Duodenal mucosa (tissue), 2 donors: ENCODE data around the gene KIF1A.

Source experiments
- H3K27ac ChIP-seq: one replicate; pipeline ENCODE4 v1.7.0; 2013; ENCODE audit warnings: low read depth, low read length
- H3K27me3 ChIP-seq, 2 donors: one replicate each; pipeline ENCODE4 v1.7.0; 2013; ENCODE audit warnings: low read length in 2 of 2, control low read depth in 1 of 2; ENCODE audit not compliant: insufficient read depth in 2 of 2, control insufficient read depth in 1 of 2
- H3K36me3 ChIP-seq, 2 donors: one replicate each; pipeline ENCODE4 v1.7.0; 2013; ENCODE audit warnings: low read length in 2 of 2, control low read depth in 1 of 2; ENCODE audit not compliant: insufficient read depth in 2 of 2, control insufficient read depth in 1 of 2
- H3K4me1 ChIP-seq, 2 donors: one replicate each; pipeline ENCODE4 v1.7.0; 2013; ENCODE audit warnings: low read length in 2 of 2, control low read depth in 1 of 2; ENCODE audit not compliant: insufficient read depth in 2 of 2, control insufficient read depth in 1 of 2
- H3K4me3 ChIP-seq, 2 donors: one replicate each; pipeline ENCODE4 v1.7.0; 2013; ENCODE audit warnings: low read length in 2 of 2, low read depth in 1 of 2
- H3K9ac ChIP-seq, 2 donors: one replicate each; pipeline ENCODE4 v1.7.0; 2013; ENCODE audit warnings: low read length in 2 of 2, low read depth in 1 of 2
- H3K9me3 ChIP-seq, 2 donors: one replicate each; pipeline ENCODE4 v1.7.0; 2013; ENCODE audit warnings: low read length in 2 of 2, control low read depth in 1 of 2; ENCODE audit not compliant: control insufficient read depth in 1 of 2

Gene KIF1A

DNA sequence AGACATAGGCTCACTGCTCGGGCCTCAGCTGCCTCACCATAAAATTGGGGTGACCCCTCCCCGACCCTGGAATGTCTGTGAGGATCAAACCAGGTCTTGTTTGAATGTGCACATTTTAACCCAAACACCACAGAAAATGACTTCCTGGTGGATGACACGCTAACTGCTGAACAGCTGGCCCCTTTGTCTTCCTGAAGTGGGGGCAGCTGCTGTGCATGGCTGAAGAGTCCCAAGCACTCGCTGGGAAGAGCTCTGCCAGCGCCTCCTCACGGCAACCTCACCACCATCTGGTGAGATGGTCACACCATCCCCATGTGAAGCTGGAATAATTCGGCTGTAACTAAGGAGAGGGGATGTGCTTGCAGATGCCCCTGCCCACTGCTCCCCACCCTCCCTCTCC lies 94.3 kb downstream of the KIF1A start:
- Histone ChIP-seq H3K27me3 (peaks cover 0 to 1% of the 10 kb centered on the region in 2 donors), H3K9me3 (no peaks in the 10 kb centered on the region), H3K9ac (no peak overlapping the region), H3K36me3 (no peaks in the 10 kb centered on the region), H3K4me3 (no peak overlapping the region), H3K4me1 (no peaks in the 10 kb centered on the region), H3K27ac (no peak overlapping the region)

DNA sequence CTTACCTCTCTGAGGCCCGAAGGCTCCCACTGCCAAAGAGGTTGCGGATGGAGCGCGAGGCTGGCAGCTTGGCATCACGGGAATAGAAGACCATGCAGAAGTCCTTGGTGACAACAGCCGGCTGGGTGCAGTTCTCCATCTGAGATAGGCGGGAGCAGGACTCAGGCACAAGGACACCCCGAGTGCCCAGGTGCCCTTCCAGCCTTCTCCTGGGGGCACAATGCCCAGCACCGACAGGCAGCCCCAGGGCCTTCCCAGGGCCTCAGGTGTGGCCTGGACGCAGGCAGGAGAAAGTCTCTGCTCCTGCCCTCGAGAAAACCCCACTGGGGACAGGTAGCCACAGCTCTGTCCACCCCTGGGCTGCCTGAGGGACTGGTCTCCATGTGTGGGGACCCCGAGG lies 94.8 kb downstream of the KIF1A start:
- no peaks in the 10 kb centered on the region for H3K9me3 ChIP-seq
- H3K27ac ChIP-seq, result no peak overlapping the region
- H3K36me3 ChIP-seq, result no peaks in the 10 kb centered on the region
- no peaks in the 10 kb centered on the region for H3K27me3 ChIP-seq
- no peak overlapping the region for H3K9ac ChIP-seq
- no peaks in the 10 kb centered on the region for H3K4me1 ChIP-seq
- no peak overlapping the region for H3K4me3 ChIP-seq

DNA sequence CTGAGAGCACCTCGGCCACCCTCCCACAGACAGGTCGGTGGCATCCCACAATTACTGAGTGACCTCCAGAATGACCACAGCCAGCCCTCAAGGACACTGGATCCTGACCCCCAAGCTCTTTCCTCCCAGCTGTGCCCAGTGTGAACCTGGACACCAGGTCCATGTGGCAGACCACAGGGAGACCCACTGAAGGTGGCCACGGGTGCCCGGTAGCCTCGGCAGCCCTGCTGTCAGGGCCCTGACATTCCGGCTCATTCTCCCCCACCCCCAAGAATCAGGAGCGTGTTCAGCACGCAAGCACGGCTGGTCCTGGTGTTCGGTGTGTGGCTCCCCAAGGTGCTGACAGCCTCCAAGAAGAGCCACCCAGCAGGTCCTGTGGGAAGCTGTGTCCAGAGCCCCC lies 95.6 kb downstream of the KIF1A start:
- H3K27ac ChIP-seq, result no peak overlapping the region

DNA sequence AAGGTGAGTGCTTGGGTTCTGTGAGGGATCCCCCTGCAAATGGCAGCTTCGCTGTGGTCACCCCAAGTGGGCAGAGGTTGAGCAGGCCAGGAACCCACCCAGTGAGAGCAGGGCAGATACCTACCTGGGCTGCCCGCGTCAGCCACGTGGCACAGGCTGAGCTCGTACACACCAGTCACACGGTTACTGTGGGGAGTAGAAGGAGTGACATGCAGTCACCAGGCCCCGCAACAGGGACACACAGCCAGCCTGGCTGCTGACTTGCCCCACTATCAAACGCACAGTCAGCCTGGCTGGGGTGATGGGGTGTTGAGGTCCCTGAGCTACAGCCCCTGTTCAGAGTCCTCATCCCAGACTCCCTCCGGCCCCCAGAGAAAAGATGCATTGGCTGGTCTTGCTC lies 96.2 kb downstream of the KIF1A start:
- Histone ChIP-seq H3K27ac (no peak overlapping the region), H3K9me3 (no peaks in the 10 kb centered on the region), H3K27me3 (no peaks in the 10 kb centered on the region), H3K4me3 (no peak overlapping the region), H3K36me3 (no peaks in the 10 kb centered on the region), H3K4me1 (no peaks in the 10 kb centered on the region), H3K9ac (no peak overlapping the region)

More for the DNA sequence above, 95.6 kb downstream of the KIF1A start:
- Histone ChIP-seq H3K36me3 (no peaks in the 10 kb centered on the region), H3K9ac (no peak overlapping the region), H3K4me3 (no peak overlapping the region), H3K9me3 (no peaks in the 10 kb centered on the region), H3K4me1 (no peaks in the 10 kb centered on the region), H3K27me3 (no peaks in the 10 kb centered on the region)

DNA sequence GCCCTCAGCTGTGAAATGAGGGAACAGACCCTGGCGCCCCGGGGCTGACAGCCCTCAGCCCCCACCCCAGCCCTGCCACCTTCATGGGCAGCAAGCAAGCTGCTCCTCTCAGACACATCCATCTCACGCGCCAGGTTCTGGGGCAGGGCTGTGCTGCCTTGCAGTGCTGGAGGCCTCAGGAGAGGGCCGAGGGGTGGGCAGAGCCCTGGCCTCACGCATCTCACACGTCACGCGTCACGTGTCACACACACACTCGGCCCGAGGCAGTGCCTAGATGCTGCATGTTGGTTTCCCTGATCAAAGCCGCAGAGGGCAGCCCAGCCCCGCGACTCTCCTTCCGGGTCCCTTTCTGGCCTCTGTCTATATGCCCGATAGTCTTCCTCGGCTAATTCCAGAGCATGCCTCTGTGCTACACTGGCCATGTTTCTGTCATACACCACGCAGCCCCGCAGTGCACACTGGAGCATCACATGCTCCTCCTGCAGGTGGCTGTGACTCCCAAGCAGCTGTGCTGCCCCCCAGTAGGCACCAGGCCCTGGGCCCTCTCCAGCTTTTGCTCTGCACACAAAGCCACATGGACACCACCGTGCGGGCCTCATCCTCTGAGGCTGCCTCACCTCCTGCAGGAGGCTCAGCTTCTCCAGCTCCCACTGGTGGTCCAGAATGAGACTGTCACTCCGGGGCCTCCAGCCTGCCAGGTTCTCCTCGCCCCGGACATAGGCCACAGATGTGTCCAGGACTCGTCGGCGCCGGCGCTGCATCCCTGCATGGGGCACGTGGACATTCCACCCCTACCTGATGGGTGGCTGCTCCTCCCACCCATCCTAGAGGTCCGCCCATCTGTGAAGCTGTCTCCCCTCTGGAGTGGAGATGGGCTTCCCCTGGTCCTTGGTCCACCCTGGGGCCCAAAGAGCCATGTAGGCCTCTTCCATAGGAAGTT lies 97.0 kb downstream of the KIF1A start:
- H3K36me3 ChIP-seq, result no peaks in the 10 kb centered on the region
- no peaks in the 10 kb centered on the region for H3K4me1 ChIP-seq
- no peak overlapping the region for H3K27ac ChIP-seq

DNA sequence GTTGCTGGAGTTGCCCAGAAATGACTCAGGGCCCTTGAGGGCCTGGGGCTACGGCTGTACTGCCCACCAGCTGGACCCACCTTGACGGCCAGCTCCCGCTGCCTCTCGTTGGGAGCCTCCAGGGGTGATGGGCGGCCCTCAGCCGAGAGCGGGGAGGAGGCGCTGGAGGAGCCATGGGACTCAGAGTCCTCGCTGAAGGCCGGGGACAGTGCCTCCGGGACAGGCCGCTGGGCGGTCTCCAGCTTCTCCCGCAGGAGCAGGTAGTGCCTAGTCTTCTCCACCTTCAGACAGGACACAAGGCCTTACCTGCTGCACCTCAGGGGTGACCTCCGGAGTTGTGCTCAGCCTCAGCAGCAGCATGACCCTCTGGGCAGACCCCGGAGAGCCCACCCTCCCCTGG lies 97.6 kb downstream of the KIF1A start:
- Histone ChIP-seq H3K9me3 (no peaks in the 10 kb centered on the region), H3K9ac (no peak overlapping the region), H3K36me3 (no peaks in the 10 kb centered on the region), H3K27ac (no peak overlapping the region), H3K27me3 (no peaks in the 10 kb centered on the region), H3K4me3 (no peak overlapping the region), H3K4me1 (no peaks in the 10 kb centered on the region)

More for the DNA sequence above, 97.0 kb downstream of the KIF1A start:
- no peak overlapping the region for H3K9ac ChIP-seq
- no peaks in the 10 kb centered on the region for H3K27me3 ChIP-seq
- no peak overlapping the region for H3K4me3 ChIP-seq
- H3K9me3 ChIP-seq, result no peaks in the 10 kb centered on the region

DNA sequence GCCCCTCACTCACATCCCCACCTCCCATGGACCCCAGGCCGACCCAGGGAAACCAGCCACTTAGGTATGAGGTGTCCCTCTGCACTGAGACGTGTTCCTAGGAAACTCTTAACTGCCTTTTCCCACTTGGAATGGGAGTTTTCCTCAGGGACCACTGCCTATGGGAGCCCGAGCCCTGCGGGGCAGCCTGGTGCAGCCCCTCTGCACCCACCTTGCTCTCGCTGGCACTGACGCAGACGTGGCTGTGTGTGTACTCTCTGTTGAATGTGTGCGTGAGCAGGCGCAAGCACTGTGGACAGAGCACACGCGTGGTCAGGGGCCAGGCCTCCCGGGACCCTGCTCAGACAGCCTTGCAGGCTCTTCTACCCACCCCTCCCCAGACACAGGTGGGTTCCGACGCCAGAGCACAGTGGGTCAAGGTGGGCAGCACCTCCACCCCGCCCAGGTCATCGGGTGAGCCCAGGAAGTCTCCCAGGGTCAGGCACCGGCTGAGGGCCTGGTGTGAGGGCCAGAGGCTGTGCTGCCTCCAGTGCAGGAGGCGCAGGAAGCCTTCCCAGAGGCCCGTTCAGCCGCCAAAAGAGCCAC lies 98.3 kb downstream of the KIF1A start:
- Histone ChIP-seq H3K4me1 (no peaks in the 10 kb centered on the region), H3K4me3 (no peak overlapping the region), H3K36me3 (no peaks in the 10 kb centered on the region), H3K9ac (no peak overlapping the region), H3K27me3 (no peaks in the 10 kb centered on the region), H3K9me3 (no peaks in the 10 kb centered on the region), H3K27ac (no peak overlapping the region)

DNA sequence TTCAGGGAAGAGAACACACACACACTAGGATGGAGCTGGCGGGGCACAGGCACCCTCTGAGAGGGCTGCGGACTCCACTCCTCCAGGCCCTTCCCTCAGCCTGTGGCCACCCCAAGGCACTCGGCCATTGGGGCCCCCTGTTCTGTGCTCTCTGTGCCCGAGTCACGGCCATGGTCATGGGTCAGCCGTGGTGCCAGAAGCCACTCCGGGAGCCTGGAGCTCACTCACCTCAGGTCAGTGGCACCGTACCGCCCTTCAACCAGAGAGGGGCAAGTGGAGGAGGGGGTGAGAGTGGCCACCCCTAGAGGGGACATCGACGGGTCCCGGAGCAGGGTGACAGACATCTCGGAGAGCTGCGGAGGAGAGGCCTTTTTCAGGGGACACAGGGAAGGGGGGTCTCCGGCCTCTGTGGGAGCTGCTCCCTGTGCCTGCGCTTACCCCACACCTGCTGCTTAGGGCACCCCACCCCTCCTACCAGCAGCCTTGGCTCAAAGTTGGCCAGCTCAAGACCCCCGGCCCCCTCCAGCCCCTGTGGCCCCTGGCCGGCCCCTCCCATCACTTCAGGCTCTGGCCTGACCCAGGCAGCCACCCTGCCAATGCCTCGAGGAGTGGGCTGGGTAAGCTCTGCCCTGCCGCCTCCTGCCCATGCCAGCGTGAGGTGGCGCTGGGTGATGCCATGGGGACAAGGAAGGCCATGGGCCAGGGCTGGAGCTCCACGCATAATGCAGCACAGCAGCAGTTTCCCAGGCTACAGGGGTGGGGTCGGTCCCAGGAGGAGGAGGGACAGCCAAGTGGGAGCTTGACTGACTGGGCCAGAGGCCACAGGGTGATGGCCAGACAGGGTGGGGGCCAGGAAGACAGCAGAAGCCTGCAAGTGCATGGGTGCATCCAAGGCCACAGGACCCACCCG lies 99.1 kb downstream of the KIF1A start:
- H3K4me1 ChIP-seq, result no peaks in the 10 kb centered on the region
- H3K27ac ChIP-seq, result no peak overlapping the region
- H3K36me3 ChIP-seq, result no peaks in the 10 kb centered on the region
- H3K4me3 ChIP-seq, result no peak overlapping the region
- H3K27me3 ChIP-seq, result no peaks in the 10 kb centered on the region
- no peak overlapping the region for H3K9ac ChIP-seq
- H3K9me3 ChIP-seq, result no peaks in the 10 kb centered on the region

DNA sequence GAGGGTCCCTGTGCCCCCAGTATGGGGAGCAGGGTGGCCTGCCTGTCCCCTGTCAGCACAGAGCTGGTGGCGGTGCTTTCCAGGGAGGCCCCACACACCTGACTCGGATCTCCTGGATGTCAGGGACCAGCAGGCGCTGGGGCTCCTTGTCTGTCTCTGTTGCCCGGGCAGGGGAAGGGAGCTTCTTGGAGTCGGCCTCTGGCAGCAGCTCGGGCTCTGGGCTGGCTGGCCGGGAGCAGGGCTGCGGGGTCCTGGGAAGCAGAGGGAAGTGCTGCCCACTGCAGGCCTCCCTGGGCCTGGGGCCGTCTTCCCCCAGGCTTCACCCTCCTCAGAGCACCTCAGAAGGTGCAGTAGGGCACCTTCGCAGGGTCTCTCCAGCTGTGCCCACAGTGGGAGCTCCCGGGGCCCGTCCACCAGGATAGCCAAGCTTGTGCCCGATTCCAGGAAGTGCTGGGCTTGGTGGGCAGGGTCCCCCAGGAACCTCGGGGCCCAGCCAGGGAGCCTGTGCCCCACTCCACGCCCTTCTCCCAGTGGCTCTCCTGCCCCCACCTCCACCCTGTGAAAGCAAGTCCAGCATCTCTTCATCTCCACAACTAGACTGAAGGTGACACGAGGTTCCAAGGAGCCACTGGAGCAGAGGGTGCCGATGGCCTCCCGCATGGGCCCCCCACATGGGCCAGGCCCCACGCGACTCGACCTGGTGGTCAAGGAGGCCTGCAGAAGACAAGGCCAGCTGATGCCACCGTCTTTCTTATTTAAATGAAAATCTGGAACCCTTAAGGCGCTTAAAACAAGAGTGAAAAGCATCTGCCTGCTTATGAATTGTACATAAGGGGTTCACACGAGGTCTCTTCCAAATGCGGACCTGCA lies 100.1 kb downstream of the KIF1A start:
- H3K4me3 ChIP-seq, result no peak overlapping the region
- H3K4me1 ChIP-seq, result no peaks in the 10 kb centered on the region
- no peak overlapping the region for H3K9ac ChIP-seq
- H3K27ac ChIP-seq, result no peak overlapping the region
- no peaks in the 10 kb centered on the region for H3K27me3 ChIP-seq
- H3K36me3 ChIP-seq, result no peaks in the 10 kb centered on the region
- no peaks in the 10 kb centered on the region for H3K9me3 ChIP-seq
